K562 (cell line): Measurements from ENCODE around the gene S100A1. TPM values are rescaled to one million over a fixed set of nuclear protein-coding genes. Genes with fewer than 3 reads are reported as not detected.

Experiments
- ATAC-seq: fragments of 200-7000 bp; cut with Tn5 transposase; 3 replicates; pipeline ENCODE4 v1.9.1; 2020; ENCODE audit warnings: moderate library complexity
- BruUV-seq: library from RNA; stranded (reverse); fragments of 400-500 nt; replicated peaks from 2 replicates; lab custom pipeline; 2021; lab: Mats Ljungman, UMichigan
- CTCF ChIA-PET: fragments of 300-600 bp; formaldehyde crosslinking; extraction: SDS; loops from one replicate; lab custom pipeline; 2021; ENCODE audit warnings: low intra/inter-chr PET ratio; lab: Yijun Ruan, JAX
- POLR2A ChIA-PET: fragments of 300-600, 350-650 bp; sonication (Branson Sonifier 250); formaldehyde crosslinking; extraction: SDS; loops from one replicate; lab custom pipeline; 2021; ENCODE audit warnings: antibody characterized with exemption, inconsistent platforms; lab: Yijun Ruan, JAX
- DNase-seq, 4 experiments: peaks; one replicate each; pipeline versions ENCODE4 v3.0.0 to v3.0.0-alpha.2; 2011 to 2018; ENCODE audit warnings: low spot score in 3 of 4, mixed read lengths in 3 of 4; ENCODE audit errors: extremely low read depth in 1 of 4
- FAIRE-seq: peaks from 2 replicates; lab custom pipeline; 2011; peaks lifted over from hg19 to GRCh38; lab: Jason Lieb, UNC
- H2AFZ ChIP-seq: 2 replicates; pipeline ENCODE4 v1.6.0; 2011; ENCODE audit warnings: low read depth, low read length, control low read depth, inconsistent platforms
- H3K27ac ChIP-seq: fragments of 200-600 bp; 3 replicates; pipeline ENCODE4 v1.8.0; 2011; ENCODE audit warnings: low read depth, mild to moderate bottlenecking, control low read depth, inconsistent platforms, low read length, moderate library complexity, mixed read lengths; ENCODE audit errors: extremely low read depth
- H3K27me3 ChIP-seq, 2 experiments: fragments of 300-600 bp in 1 of 2; 2 replicates in 1 of 2; 3 replicates in 1 of 2; pipeline versions ENCODE4 v1.6.0 to v1.8.0; 2011; ENCODE audit warnings: inconsistent platforms in 2 of 2, low read length in 2 of 2, mild to moderate bottlenecking in 1 of 2, mixed read lengths in 1 of 2, moderate library complexity in 1 of 2; ENCODE audit not compliant: control insufficient read depth in 2 of 2, insufficient read depth in 2 of 2
- H3K36me3 ChIP-seq: fragments of 300-600 bp; 3 replicates; pipeline ENCODE4 v1.8.0; 2011; ENCODE audit warnings: mild to moderate bottlenecking, low read length, inconsistent platforms; ENCODE audit not compliant: control insufficient read depth, insufficient read depth
- H3K4me1 ChIP-seq, 2 experiments: fragments of 200-600 bp in 1 of 2; replicated peaks in 1 of 2; 2 replicates in 1 of 2; 3 replicates in 1 of 2; pipeline versions ENCODE4 v1.5.1 to v1.8.0; 2011; ENCODE audit warnings: inconsistent platforms in 2 of 2, low read length in 2 of 2, mild to moderate bottlenecking in 1 of 2, mixed read lengths in 1 of 2, moderate library complexity in 1 of 2; ENCODE audit not compliant: control insufficient read depth in 2 of 2, insufficient read depth in 2 of 2
- H3K4me2 ChIP-seq: 2 replicates; pipeline ENCODE4 v1.6.1; 2011; ENCODE audit warnings: low read length, control low read depth, inconsistent platforms, mixed read lengths; ENCODE audit not compliant: insufficient read depth
- H3K4me3 ChIP-seq: fragments of 200-600 bp; sonication (generic), shearing (Covaris generic); 2 replicates; pipeline ENCODE4 v1.5.1; 2016; ENCODE audit warnings: control low read depth, inconsistent platforms
- H3K79me2 ChIP-seq: fragments of 200-600 bp; 3 replicates; pipeline ENCODE4 v1.8.0; 2011; ENCODE audit warnings: low read length, inconsistent platforms; ENCODE audit not compliant: control insufficient read depth, insufficient read depth
- H3K9ac ChIP-seq, 2 experiments: 2 replicates each; pipeline versions ENCODE4 v1.6.0 to v1.6.1; 2011; ENCODE audit warnings: low read depth in 2 of 2, low read length in 2 of 2, control low read depth in 1 of 2, inconsistent platforms in 1 of 2, mild to moderate bottlenecking in 1 of 2, mixed read lengths in 1 of 2; ENCODE audit not compliant: insufficient read depth in 1 of 2
- H3K9me1 ChIP-seq: one replicate; pipeline ENCODE4 v1.6.0; 2011; ENCODE audit warnings: inconsistent platforms, mild to moderate bottlenecking, low read length, moderate library complexity; ENCODE audit not compliant: control insufficient read depth, insufficient read depth
- H3K9me3 ChIP-seq: replicated peaks from 2 replicates; pipeline ENCODE4 v1.5.1; 2011; ENCODE audit warnings: low read depth, low read length, inconsistent platforms; ENCODE audit not compliant: control insufficient read depth, insufficient read depth
- H4K20me1 ChIP-seq: replicated peaks from 2 replicates; pipeline ENCODE4 v1.6.1; 2011; ENCODE audit warnings: low read length, inconsistent platforms, mixed read lengths; ENCODE audit not compliant: control insufficient read depth, insufficient read depth
- ETS1 ChIP-seq: conservative IDR thresholded peaks from 2 replicates; pipeline ENCODE4 v1.6.1; 2011; ENCODE audit warnings: low read depth, mild to moderate bottlenecking, low read length; ENCODE audit not compliant: control insufficient read depth
- MEF2A ChIP-seq: IDR thresholded peaks from 2 replicates; pipeline ENCODE4 v1.6.1; 2011; ENCODE audit warnings: low read depth, mild to moderate bottlenecking, low read length, moderate library complexity; ENCODE audit not compliant: control insufficient read depth
- NEUROD1 ChIP-seq: fragments of 150-350 bp; IDR thresholded peaks from 2 replicates; pipeline ENCODE4 v1.6.1; 2014; ENCODE audit warnings: borderline replicate concordance, low read length, low read depth; ENCODE audit not compliant: partially characterized antibody
- PHF8 ChIP-seq: fragments of 200-600 bp; sonication (generic); IDR thresholded peaks from 2 replicates; pipeline ENCODE4 v1.6.1; 2012; ENCODE audit warnings: mixed run types, mild to moderate bottlenecking, inconsistent platforms, low read length, moderate library complexity, borderline replicate concordance
- PML ChIP-seq: IDR thresholded peaks from 2 replicates; pipeline ENCODE4 v1.6.1; 2012; ENCODE audit warnings: low read length, inconsistent platforms
- POLR2A ChIP-seq: fragments of 450-650 bp; conservative IDR thresholded peaks from 2 replicates; pipeline ENCODE4 v1.6.1; 2016
- POLR2AphosphoS5 ChIP-seq: IDR thresholded peaks from 2 replicates; pipeline ENCODE4 v1.6.1; 2011; ENCODE audit warnings: mild to moderate bottlenecking, low read depth, low read length, moderate library complexity; ENCODE audit not compliant: control insufficient read depth, insufficient read depth
- YY1 ChIP-seq, 3 experiments: IDR thresholded peaks; 2 replicates each; pipeline ENCODE4 v1.6.1; 2011; ENCODE audit warnings: low read length in 2 of 3, mild to moderate bottlenecking in 2 of 3, moderate library complexity in 2 of 3, borderline replicate concordance in 1 of 3, control low read depth in 1 of 3, low read depth in 1 of 3; ENCODE audit not compliant: insufficient read depth in 3 of 3, insufficient replicate concordance in 2 of 3, control insufficient read depth in 1 of 3, insufficient read length in 1 of 3; ENCODE audit errors: extremely low read depth in 1 of 3
- WGBS: fragments of 100-300 bp; shearing (Covaris generic); methylation state at CpG from one replicate; pipeline ENCODE4 v1.1.6; 2016; ENCODE audit warnings: low coverage, mixed read lengths; ENCODE audit not compliant: insufficient coverage; ENCODE audit errors: missing lambda C conversion rate; 5-methylcytosine and 5-hydroxymethylcytosine counted together
- in situ Hi-C: fragments of 300-500 bp; cut with MboI; formaldehyde crosslinking; loops from 4 replicates; pipeline ENCODE4 v1.15.0; 2018; ENCODE audit warnings: inconsistent platforms, mixed read lengths
- intact Hi-C: fragments of 100-400 bp; cut with micrococcal nuclease; formaldehyde crosslinking; loops from 2 replicates; pipeline ENCODE4 v1.14.2; 2022
- polyA plus RNA-seq, 8 experiments: library from polyadenylated mRNA; depleted of rRNA in 4 of 8; stranded (reverse) in 5 of 8; unstranded in 3 of 8; fragments of >200 nt; fragmentation: Nextera tagmentation in 2 of 8; fragmentation: Illumina TruSeq in 1 of 8; extraction: Ambion mirVana in 2 of 8; extraction: Trizol in 1 of 8; gene quantifications; 2 replicates each; pipeline versions ENCODE4 v1.2.1 to v1.2.3, GENCODE V29; 2011 to 2014; ENCODE audit warnings: inconsistent platforms in 1 of 8, missing spikeins in 1 of 8
- total RNA-seq, 7 experiments: library from RNA; depleted of rRNA in 6 of 7; stranded (reverse); fragments of >200 nt in 6 of 7; fragmentation: Illumina TruSeq in 2 of 7; extraction: Trizol in 2 of 7; gene quantifications; 2 replicates each; pipeline versions ENCODE4 v1.2.1 to v1.2.3, GENCODE V29; 2011 to 2021; ENCODE audit warnings: low replicate concordance in 1 of 7
- TF ChIP-seq, protein P1 (sequence below): fragments of 450-650 bp; formaldehyde crosslinking; IDR thresholded peaks from 2 replicates; pipeline ENCODE4 v1.4.0; 2020; ENCODE audit warnings: mild to moderate bottlenecking, moderate library complexity

The S100A1 gene
- total and polyA plus RNA-seq, 9 of the 15 experiments (the other 6 are each of a cell fraction or from before 2014, with no cell fraction given): 0.44 to 30.1 (median 12.7) TPM

DNA sequence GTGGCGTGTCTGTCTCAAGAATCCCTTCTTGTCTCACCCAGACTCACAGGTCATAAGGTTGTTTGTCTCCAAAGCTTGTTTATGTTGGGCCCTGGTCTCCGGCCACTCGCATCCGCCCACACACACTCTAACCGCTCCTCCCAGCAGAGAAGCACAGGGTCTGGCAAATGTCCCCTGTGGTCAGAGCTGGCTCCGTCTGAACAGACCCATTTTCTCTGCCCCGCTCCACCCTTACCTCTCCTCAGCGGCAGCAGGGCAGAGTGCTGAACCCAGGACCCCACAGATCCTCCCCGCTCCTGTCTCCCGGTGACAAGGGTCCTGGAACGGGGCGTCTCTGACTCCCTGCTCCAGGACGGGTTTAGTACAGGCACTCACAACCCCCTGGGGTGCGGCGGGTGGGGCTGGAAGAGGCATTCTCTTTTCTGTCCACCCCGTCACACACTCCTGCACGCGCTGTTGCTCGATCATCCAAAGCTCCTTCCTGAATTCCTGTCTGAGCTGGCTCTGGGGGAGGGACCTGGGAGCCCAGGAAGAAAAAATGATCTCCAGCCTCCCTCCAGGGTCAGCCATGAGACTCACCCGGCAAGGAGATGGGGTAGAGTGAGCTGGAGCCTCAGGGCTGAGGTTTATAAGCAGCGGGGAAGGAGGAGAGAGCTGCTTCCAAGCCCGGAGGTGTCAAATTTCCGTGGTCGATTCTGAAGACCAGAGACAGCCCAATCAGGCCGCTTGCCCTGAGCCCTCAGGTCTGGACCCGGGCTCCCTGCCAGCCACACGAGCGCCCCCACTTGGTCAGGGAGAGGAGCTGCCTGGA lies 1.1 kb upstream of the S100A1 start, which contains the start of gene S100A13:
TSS of gene S100A13 (minus strand) at position 602 of the 811 bp plus-strand sequence. CDS start 1,033 bp downstream, outside the sequence.
- H3K27ac ChIP-seq: peak within 1 kb of the TSS; percentile 82
- peak; percentile 7 for TF ChIP-seq NEUROD1
- peak; percentile 81 for TF ChIP-seq PHF8
- 0 out of 2 replicates have a peak, but pooled peaks have one; percentile 26 for TF ChIP-seq ETS1
- peak; percentile 65; the same call in 1 of the 2 replicates for TF ChIP-seq POLR2AphosphoS5
- peak; percentile 51; the same call in 1 of the 2 replicates for TF ChIP-seq PML
- TF ChIP-seq, protein P1, sequence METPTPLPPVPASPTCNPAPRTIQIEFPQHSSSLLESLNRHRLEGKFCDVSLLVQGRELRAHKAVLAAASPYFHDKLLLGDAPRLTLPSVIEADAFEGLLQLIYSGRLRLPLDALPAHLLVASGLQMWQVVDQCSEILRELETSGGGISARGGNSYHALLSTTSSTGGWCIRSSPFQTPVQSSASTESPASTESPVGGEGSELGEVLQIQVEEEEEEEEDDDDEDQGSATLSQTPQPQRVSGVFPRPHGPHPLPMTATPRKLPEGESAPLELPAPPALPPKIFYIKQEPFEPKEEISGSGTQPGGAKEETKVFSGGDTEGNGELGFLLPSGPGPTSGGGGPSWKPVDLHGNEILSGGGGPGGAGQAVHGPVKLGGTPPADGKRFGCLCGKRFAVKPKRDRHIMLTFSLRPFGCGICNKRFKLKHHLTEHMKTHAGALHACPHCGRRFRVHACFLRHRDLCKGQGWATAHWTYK (CRISPR knock-in tag): peak; percentile 23; the same call in 1 of the 2 replicates
- peak; percentile 92 for TF ChIP-seq POLR2A
- TF ChIP-seq YY1 (IDR thresholded peaks at IDR 0.05; ENCODE audit: borderline replicate concordance in 1 of 3, control insufficient read depth in 1 of 3, extremely low read depth in 1 of 3, insufficient read depth in 3 of 3, insufficient read length in 1 of 3, insufficient replicate concordance in 2 of 3, low read depth in 1 of 3, low read length in 2 of 3): peak in 2 of 3 experiments; percentile 29 to 55
- no peak for TF ChIP-seq MEF2A

More for the DNA sequence above, 1.1 kb upstream of the S100A1 start, which contains the start of gene S100A13:
- intact Hi-C loops (loop anchor here (2.0 kb wide), 1 partner anchor 58 kb away; no protein-coding TSS in a partner anchor), in situ Hi-C loops (no loop called here)
- TSS peak; percentile 70 for BruUV-seq
- H3K9me3 ChIP-seq: no peaks in the 10 kb centered on the region
- POLR2A ChIA-PET: interaction anchor here (0.6 to 4.3 kb wide), 30 partner anchors 9 to 364 kb away, joined by 3 to 70 read pairs (median 4); partner anchors contain the start of genes RPS27, S100A14, S100A16 and S100A5
- H4K20me1 ChIP-seq: no peaks in the 10 kb centered on the region
- H3K4me1 ChIP-seq: peaks cover 26 to 44% of the 10 kb centered on the region in 2 experiments
- H3K4me2 ChIP-seq: peak within 1 kb of the TSS; percentile 86
- peak within 1 kb of the TSS; percentile 49 for H3K4me3 ChIP-seq
- H2AFZ ChIP-seq: peak within 1 kb of the TSS; percentile 97
- CTCF ChIA-PET: no interaction called here
- no peaks in the 10 kb centered on the region for H3K27me3 ChIP-seq
- peak; percentile 93 for ATAC-seq
- H3K79me2 ChIP-seq: peaks cover 6% of the 10 kb centered on the region; the same call in 1 of the 3 replicates
- H3K9ac ChIP-seq: peak within 1 kb of the TSS; percentile 83 to 95
- peak; percentile 99 for FAIRE-seq
- peaks cover 9% of the 10 kb centered on the region; the same call in 2 of the 3 replicates for H3K36me3 ChIP-seq
- no peaks in the 10 kb centered on the region for H3K9me1 ChIP-seq
- DNase-seq: peak; percentile 80 to 96 (median 88)
- WGBS: under 1% methylated on average over 24 of the region's 28 CpGs
